ENCODE data around the gene ANKDD1B. TPM values are rescaled to one million over a fixed set of nuclear protein-coding genes. Genes with fewer than 3 reads are reported as not detected.
"Not testable (repeated sequence)": the region's sequence is repeated elsewhere in the genome, so short reads cannot be mapped to it uniquely, and the experiment has no call there.

Gene ANKDD1B
- 1.0 TPM for polyA plus RNA-seq (ENCODE audit: insufficient read length)

DNA sequence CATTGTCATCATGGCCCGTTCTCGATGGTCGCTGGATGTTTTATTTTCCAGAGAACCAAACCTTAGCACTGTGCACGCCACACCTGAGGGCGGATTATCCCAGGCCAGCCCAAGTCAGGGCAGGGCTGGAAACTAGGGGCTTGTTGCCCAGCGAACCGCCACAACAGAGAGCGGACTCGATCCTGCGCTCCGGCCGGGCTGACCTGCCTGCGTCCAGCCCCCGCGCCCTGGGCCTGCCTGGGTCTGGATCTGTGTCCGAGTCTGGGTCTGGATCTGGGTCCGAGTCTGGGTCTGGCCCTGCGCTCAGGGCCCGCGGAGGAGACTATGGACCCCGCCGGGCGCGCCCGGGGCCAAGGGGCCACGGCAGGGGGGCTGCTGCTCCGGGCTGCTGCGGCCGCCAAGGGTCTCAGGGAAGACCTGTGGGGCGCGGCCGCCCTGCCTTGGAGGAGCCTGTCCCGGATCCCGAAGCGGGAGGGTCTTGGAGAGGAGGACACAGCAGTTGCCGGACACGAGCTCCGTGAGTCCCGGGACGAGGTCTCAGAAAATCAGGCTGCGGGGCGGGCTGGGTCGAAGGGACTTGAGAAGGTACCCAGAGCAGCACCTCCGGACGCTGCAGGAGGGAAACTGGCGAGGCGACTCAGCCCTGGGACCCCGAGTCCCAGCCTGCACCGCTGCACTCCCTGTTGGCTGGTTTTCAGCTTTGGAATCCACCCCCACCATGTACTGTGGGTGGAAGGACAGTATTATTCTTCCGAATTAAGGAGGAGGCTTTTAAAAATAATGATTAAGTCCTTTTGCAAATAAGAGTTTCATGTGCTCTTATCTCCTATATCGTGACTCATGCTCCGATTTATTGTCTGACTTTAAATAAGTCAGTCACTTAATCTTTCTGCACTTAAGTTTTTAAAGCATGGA lies at the start of gene ANKDD1B:
ANKDD1B (plus strand) TSS at position 143 of the 915 bp plus-strand sequence; CDS start at position 325, 182 bp downstream.
- DNase-seq (ENCODE audit: low read depth), result no peak

GRCh38 chr5:75565991-75566709 lies 45.1 kb upstream of the ANKDD1B start:
- not testable (repeated sequence) for DNase-seq (ENCODE audit: low read depth)

- peak; percentile 90 for DNase-seq (ENCODE audit: low read depth)
These were observed 44.4 kb upstream of the ANKDD1B start for GRCh38 chr5:75566710-75567309.

- DNase-seq (ENCODE audit: low read depth), result no peak
These were observed 43.5 kb upstream of the ANKDD1B start for GRCh38 chr5:75567710-75568109.

- no peak for DNase-seq (ENCODE audit: low read depth)
These were observed 43.1 kb upstream of the ANKDD1B start for GRCh38 chr5:75568202-75568601.

- DNase-seq (ENCODE audit: low read depth), result no peak
These were observed 39.7 kb upstream of the ANKDD1B start for GRCh38 chr5:75571547-75571946.

DNA sequence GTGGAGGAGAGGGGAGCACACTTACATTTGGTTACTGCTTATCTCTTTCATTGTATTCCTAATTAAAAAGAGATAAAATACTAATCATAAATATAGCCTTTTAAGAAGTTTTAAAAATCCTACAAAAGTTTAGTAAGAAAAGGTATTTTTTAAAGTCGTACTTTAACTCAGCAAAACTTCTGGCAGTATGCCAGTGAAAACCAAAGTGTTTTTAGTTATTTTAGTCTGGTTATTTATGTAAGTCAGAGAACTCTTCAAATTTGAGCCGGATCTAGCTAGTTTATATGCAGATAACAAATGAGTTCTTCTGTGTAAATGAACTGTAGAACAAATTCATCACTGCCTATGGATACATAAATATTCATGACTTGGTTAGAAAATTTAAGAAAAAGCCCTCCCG lies 36.5 kb upstream of the ANKDD1B start:
- DNase-seq (ENCODE audit: low read depth), result no peak

DNA sequence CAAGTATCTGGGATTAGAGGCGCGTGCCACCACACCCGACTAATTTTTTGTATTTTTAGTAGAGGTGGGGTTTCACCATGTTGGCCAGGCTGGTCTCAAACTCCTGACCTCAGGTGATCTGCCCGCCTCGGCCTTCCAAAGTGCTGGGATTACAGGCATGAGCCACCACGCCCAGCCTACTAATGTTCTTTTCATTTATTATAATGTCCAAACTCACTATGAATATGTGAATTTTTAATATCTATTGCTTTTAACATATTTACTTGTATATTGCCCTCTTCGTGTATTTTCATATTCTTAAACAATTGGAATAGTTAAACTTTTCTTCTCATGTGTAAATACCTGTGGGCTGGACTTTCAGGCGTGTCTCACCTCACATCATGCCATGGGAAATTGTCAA lies 33.0 kb upstream of the ANKDD1B start:
- DNase-seq (ENCODE audit: low read depth), result not testable (repeated sequence)

DNA sequence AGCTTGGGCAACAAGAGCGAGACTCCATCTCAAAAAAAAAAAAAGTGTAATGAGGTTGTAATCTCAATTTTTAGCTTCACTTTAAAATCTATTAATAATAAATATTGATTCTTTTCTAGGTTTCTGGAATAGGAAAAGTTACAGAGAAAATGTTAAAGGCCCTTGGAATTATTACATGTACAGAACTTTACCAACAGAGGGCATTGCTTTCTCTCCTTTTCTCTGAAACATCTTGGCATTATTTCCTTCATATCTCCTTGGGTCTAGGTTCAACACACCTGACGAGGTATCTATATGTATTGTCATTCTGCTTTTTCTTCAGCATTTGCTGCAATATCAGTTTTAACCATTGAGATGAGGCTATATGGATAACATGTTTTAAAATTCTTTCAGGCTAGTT lies 26.6 kb upstream of the ANKDD1B start:
- DNase-seq (ENCODE audit: low read depth), result no peak

- DNase-seq (ENCODE audit: low read depth), result no peak
These were observed 22.6 kb upstream of the ANKDD1B start for GRCh38 chr5:75588666-75589065.

DNA sequence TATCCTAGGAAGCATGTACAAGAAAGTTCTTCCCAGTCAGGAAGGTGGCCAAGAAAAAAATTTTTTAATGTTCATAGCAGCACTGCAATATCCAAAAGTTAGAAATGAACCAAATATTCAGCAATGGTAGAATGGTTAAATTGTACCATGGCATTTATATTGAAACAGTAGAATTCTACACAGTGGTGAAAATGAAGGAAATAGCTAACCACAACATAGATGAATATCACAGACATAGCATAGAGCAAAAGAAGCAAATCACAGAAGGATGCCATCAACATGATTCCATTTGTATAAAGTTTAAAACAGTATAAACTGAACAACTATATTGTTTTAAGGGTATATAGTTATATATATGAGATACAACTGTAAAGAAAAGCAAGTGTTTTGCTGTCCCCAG lies 10.7 kb upstream of the ANKDD1B start:
- DNase-seq (ENCODE audit: low read depth), result no peak

GRCh38 chr5:75601567-75601966 lies 9.7 kb upstream of the ANKDD1B start:
- DNase-seq (ENCODE audit: low read depth), result no peak

GRCh38 chr5:75601996-75602395 lies 9.3 kb upstream of the ANKDD1B start:
- DNase-seq (ENCODE audit: low read depth), result no peak

DNA sequence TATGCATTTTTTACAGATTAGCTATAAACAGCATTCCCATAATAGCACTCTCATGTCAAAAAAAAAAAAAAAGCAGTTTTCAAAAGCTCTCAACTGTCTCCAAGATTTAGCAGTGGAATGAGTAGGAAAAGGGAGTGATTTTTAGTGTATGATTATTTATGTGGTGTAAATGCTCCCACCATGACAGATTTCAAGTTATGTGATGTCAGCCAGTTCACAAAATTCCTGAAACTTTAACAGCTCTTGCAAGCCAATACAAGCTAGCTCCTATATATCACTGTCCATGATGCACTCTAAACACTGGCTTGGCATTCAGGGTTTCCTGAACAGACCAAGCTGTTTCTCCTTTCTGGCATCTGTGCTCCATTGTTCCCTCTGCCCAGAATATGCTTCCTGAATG lies 7.9 kb upstream of the ANKDD1B start:
- DNase-seq (ENCODE audit: low read depth), result no peak

- DNase-seq (ENCODE audit: low read depth), result no peak
These were observed 7.4 kb upstream of the ANKDD1B start for GRCh38 chr5:75603821-75604220.

DNA sequence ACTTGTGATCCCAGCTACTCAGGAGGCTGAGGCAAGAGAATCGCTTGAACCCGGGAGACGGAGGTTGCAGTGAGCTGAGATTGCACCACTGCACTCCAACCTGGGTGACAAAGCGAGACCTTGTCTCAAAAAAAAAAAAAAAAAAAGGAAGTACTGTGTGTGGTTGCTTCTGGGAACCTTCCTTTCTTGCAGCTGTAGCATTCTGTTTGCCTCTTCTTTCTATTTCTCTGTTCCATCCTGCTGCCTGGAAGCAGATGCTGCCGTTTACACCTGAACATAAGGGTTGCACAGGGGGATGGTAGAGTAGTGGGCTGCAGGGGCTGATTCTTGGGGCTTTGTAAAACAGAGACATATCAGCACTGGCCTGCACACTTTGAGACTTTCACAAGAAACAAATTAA lies 3.9 kb upstream of the ANKDD1B start:
- not testable (repeated sequence) for DNase-seq (ENCODE audit: low read depth)

- DNase-seq (ENCODE audit: low read depth), result no peak
These were observed 2.4 kb upstream of the ANKDD1B start for GRCh38 chr5:75608870-75609269.

DNA sequence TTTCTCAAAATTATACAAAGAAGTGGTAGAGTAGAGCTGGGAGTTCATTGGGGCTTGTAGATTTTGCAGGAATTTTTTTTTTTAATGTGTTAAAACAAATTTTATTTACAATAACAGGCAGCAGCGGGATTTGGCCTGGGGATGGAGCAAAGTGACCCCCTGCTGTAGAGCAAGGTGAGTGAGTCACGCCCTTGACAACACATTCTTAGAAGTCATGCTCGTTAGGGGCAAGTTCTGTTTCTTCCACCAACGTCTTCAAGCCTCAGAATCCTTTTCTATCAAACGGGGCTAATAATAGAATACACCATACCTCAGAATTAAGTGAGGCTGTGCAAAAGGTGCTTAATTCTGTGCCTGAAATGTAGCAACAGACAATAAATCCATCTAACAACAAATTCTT lies 1.1 kb upstream of the ANKDD1B start:
- no peak for DNase-seq (ENCODE audit: low read depth)

- not testable (repeated sequence) for DNase-seq (ENCODE audit: low read depth)
These were observed 368 bp upstream of the ANKDD1B start for GRCh38 chr5:75610859-75611310.

DNA sequence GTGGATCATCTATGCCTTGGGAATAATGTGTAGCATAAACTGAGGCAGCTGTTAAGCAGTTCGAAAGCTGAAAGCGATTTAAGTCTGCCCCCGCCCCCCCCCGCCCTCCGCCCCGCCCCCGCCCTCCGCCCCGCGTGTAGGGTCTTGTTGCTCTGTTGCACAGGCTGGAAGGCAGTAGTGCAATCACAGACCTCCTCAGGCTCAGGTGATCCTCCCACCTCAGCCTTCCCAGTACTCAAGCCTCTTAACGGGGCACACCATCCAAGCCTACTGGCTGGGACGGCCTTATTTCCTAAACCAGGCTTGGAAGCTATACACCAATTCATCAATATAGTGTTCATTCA lies 945 bp downstream of the ANKDD1B start:
- DNase-seq (ENCODE audit: low read depth), result no peak

- DNase-seq (ENCODE audit: low read depth), result no peak
These were observed 1.6 kb downstream of the ANKDD1B start for GRCh38 chr5:75612901-75613300.

DNA sequence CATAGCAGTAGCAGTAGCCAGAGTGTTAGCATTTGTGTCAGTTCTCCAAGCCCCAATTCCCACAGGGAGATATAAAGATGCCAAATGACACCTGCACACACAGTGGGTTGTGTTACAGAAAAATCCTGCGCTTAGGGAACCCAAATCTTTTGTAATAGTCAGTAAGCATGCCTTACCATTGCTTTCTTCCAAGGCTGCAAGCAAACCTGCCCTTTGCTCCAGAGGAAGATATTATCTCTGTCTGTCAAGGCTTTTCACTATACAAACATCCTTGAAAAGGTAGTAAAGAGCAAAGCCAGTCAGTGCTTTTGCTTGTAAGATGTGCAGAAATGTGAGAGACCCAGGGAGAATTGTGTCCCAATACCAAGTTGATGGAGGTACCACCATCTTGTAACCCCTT lies 2.9 kb downstream of the ANKDD1B start:
- no peak for DNase-seq (ENCODE audit: low read depth)
